GM18861 (cell line): ENCODE results near the gene AMPD3.
A peak's percentile ranks its signal among the peaks of the same experiment; 100 is the strongest.
"Not testable (repeated sequence)": the region's sequence is repeated elsewhere in the genome, so short reads cannot be mapped to it uniquely, and the experiment has no call there.

Source experiments
- ATAC-seq: cut with Tn5 transposase; IDR thresholded peaks from one replicate; pipeline ENCODE4 v1.9.1; 2021; ENCODE audit not compliant: unreplicated experiment

Gene AMPD3

DNA sequence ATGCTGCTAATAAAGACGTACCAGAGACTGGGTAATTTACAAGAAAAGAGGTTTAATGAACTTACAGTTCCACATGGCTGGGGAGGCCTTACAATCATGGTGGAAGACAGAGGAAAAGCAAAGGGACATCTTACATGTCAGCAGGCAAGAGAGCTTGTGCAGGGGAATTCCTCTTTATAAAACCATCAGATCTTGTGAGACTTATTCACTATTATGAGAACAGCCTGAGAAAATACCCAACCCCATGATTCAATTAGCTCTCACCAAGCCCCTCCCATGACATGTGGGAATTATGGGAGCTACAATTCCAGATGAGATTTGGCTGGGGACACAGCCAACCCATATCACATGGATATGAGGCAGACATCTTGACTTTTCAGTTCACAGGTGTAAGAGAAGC is 18.4 kb upstream of the AMPD3 start:
- ATAC-seq = not testable (repeated sequence)

DNA sequence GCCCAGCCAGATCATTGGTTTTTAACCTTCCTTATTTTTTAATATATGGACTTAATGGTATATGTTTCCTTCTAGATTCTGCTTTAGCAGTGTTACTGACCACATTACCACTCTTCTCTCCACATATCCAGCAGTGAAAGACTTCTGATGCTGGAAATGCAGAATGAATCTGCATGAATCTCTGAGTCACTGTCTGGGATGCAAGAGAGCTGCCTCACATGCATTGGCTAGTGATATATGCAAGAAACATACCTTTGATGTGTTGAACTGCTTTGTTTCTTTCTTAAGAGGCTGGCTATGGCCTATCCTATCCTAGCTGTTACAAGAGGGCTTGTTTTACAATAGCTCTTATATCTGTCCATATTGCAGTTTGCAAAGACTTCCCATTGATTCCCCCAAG is 16.6 kb upstream of the AMPD3 start:
- ATAC-seq = no peak

DNA sequence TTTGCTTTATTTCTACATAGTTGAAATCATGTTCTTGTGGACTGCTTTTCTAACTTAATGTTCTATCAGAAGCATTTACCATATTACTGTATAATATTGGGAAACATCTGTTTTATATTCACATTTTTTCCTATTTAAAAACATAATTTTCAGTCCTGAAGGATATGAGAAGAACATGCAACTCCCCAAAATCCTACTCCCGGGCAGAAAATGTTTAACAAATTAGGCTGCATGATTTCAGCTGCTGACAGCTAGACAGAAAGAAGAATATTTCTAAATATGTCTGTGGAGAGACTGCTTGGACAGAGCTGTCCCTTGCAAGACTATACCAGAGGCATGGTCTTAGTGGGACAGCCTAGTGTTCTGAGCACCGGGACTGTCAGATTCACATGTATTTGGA is 15.7 kb upstream of the AMPD3 start:
- no peak for ATAC-seq

DNA sequence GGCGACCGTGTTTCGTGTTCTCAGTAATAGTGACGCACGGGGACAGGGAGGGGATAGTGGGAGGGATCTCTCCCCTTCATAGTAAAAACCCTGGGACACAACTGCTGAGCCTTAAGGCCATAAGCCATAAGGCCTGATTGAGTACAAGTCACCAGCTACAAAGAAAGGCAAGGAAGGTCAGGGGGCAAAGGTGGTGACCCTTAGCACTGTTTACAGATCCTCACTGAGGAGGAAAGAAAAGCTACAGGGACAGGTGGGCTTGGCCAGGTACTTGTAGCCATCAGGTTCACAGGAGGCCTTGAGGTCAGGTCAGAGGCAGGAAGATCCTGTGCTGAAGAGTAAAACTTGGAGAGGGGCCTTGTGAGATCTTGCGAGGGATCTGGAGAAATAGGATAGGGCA is 15.1 kb upstream of the AMPD3 start:
- no peak for ATAC-seq

GRCh38 chr11:10440401-10440800 is 14.7 kb upstream of the AMPD3 start:
- ATAC-seq = no peak

DNA sequence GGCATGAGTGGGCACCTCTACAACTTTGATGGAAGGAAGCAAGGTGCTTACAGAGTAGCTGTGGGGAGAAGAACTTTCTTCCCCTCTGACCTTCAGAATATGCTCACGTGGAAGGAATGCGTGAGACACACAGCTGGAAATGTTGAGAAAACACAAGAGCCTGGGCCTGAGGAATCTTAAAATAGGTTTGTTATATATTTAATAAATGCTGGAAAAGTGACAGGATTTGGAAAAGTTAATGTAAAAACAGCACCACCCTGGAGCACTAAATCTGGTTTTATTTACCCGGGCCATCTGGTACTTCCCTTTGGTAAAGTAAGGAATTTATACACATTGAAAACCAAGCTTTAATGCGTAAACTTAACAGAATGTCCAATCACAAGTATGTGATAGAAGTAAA is 14.0 kb upstream of the AMPD3 start:
- no peak for ATAC-seq

DNA sequence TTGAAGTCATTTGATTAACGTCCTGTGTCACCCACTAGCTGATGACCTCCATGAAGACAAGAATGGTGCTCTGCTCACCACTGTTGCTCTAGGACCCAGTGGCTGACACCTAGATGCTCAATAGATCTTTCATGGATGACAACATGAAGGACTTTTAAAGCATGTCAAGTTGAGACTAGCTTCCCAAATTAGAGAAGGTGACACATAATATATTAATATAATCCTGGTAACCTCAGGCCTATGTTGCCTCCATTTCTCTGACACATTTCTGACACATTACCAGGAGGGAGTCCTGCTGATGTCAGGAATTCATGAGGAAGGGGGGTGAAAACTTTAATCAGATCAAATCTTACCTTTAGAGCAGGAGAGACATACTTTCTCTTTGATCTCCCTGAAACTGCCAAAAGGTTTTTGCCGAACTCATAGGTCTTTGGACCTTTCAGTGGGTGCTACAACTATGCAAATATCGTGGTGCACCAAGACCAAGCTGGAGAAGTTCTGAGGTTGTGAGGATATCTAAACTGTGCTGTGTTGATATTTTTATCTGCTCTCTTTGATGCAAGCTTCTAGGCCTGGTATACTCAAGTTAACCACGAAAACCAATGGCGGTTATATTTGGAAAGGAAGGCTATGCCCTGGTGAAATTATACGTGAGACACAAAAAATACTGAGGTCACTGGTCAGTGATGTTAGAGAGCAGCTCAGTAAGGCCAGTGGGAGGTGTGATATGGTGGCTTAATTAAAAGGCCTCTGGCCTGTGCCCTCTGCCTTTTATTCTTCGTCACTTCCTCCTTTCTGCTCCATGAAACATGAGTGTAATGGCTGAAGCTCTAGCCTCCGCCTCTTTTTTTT is 13.2 kb upstream of the AMPD3 start:
- ATAC-seq = peak; percentile 95

DNA sequence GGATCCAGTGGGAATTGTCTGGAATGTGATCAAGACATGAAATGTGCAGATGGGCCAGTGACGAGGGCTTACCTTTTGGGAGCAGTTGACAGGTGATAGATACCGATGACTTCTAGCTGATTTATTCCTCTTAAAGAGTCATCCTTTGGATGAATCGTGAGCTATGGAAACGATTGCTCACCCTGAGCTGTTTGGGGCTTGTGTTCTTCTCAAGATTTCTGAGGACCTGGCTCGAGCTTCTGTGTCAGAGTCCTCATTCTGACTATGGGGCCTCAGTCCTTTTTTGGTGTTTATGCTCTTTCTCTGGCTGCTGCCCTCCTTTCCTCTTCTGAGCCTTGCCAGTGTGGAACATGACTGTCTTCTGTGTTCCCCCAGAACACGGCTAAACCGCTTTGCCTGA is 11.9 kb upstream of the AMPD3 start:
- ATAC-seq = no peak

DNA sequence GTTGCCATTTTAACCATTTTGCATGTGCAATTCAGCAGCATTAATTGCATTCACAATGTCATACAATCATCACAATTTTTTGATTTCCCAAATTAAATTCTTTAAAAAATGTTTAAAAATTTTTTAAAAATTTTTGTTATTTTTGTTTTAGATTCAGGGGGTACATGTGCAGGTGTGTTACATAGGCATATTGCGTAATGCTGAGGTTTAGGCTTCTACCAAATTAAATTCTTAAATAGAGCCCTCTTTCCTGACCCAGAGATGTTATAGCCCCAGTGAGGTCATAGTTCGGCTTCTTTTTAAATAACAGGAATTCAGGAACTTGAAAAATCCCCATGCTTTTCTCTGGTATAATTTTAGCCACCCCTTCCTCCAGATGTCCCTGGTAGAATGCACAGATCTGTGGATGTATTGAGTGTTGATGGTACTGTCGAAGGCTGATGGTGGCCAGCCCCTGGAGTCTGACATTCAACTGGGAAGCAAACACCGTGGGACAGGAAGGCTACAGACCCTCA is 11.3 kb upstream of the AMPD3 start:
- ATAC-seq = no peak

DNA sequence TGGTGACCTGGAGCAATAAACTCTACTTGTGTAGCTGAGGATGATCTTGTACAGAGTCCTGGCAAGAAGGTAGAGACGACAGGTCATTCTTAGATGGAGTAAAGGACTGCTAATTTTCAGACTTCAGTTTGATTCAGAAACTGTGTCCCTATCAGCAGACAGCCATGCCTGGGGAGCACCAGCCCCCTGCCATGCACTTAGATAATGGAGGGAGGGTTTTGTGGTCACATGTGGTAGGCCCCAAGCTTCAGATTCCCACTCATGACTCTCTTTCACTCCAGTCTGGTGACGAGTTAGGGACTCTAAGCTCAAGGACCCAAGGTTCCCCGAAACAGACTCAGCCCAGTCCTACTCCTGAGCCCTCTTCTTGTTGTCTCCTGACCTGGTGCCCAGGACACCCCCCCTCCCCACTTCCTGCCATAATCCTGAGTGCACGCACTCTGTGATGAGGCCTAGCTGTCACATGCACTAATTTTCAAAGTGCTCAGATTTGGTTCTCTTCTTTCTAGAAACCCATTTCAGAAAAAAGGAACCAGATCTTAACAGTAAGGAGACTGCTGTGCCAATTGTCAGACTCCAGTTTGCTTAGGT is 10.2 kb upstream of the AMPD3 start:
- no peak for ATAC-seq

DNA sequence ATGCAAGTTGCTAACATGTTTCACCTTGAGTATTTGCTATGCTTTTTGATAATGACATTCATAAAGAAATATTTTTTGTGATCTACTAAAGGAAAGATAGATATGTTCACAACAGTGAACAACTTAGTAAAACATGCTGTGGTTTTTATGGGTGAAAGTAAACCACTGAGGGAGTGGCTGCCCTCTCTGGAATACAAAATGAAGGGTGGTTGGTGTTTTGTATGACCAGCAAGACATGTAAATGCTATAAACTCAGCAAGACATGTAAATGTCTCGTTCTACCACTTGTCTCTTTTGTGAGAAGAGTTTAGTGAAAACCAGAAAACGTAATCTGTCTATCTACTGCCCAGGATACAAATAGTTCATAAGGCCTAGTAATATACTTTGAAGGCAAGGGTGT is 7.6 kb upstream of the AMPD3 start:
- ATAC-seq = no peak

- no peak for ATAC-seq
Observed at GRCh38 chr11:10450462-10451425, 4.3 kb upstream of the AMPD3 start.

GRCh38 chr11:10451426-10452116 is 3.5 kb upstream of the AMPD3 start:
- no peak for ATAC-seq

DNA sequence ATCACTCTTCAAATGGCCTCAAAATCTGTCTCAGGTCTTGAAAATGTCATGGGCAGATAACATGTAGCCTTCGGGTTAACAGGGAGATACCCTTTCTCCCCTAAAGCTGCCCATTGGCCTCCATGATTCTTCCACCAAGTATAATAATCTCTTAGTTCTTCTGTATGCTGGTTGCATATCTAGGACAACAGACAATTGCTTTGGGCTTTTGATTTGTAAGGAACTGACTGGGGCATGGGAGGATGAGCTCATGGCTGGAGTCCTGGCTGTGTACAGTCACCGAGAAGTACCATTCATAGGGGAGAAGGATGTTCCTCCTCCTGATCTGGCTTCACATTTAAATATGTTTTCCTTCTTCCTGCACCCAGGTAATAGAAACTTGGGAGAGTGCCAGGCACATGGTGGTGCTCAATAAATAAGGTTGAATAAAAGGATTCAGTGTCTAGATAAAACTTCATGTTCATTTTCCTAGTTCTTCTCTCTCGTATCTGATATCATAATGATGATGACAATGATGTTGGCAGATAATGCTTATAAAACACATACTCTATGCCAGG is 2.8 kb upstream of the AMPD3 start:
- no peak for ATAC-seq

GRCh38 chr11:10453261-10453660 is 1.8 kb upstream of the AMPD3 start:
- ATAC-seq = no peak

- peak; percentile 38 for ATAC-seq
Observed at GRCh38 chr11:10455637-10456487, 798 bp downstream of the AMPD3 start.

DNA sequence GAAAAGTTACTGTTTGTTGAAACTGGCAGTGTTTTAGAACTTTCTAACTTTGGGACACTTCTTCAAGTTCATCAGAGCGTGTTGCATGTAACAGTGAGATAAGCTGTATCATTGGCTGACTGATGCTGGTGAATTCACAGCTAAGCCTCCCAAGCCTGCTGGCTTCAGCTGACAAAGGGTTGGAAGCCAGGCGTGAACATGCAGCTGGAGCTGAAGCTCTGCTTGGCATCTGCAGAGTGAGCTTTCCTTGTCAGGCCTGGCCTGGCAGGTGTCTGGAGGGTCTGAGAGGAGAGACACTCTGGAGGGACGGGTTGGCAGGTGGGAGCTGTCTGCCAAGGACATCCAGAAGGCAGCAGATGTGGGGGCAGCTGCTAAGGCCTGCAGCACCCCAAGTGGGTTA is 1.5 kb downstream of the AMPD3 start:
- no peak for ATAC-seq

- ATAC-seq = no peak
Observed at GRCh38 chr11:10457901-10458300, 2.8 kb downstream of the AMPD3 start.
